ENCODE data around the gene CLIC1. TPM values are rescaled to one million over a fixed set of nuclear protein-coding genes. Genes with fewer than 3 reads are reported as not detected.

CLIC1 gene
- total RNA-seq, 2 donors from 2014 or later, result 468 to 581 TPM

- H3K4me1 Mint-ChIP-seq (ENCODE audit: low read depth in 2 of 2), result peaks cover 0 to 8% of the 10 kb centered on the region in 2 donors
- H3K27me3 Mint-ChIP-seq, result no peaks in the 10 kb centered on the region
- H3K36me3 Mint-ChIP-seq, result peaks cover 5% of the 10 kb centered on the region
- no peak overlapping the region for H3K4me3 Mint-ChIP-seq
- DNase-seq (ENCODE audit: low spot score) (peak; percentile 37), ATAC-seq (no peak)
- no peaks in the 10 kb centered on the region for H3K9me3 Mint-ChIP-seq
- H3K27ac Mint-ChIP-seq, result no peak overlapping the region
These were observed 48.3 kb downstream of the CLIC1 start for GRCh38 chr6:31687860-31688693.

- no peak for ATAC-seq
- H3K4me1 Mint-ChIP-seq (ENCODE audit: low read depth in 2 of 2), result peaks cover 0 to 9% of the 10 kb centered on the region in 2 donors
- no peak overlapping the region for H3K4me3 Mint-ChIP-seq
- H3K27me3 Mint-ChIP-seq, result no peaks in the 10 kb centered on the region
- no peaks in the 10 kb centered on the region for H3K9me3 Mint-ChIP-seq
- DNase-seq (ENCODE audit: low spot score), result no peak
- no peak overlapping the region for H3K27ac Mint-ChIP-seq
- peaks cover 5% of the 10 kb centered on the region for H3K36me3 Mint-ChIP-seq
These were observed 49.0 kb downstream of the CLIC1 start for GRCh38 chr6:31687321-31687720.

GRCh38 chr6:31686483-31686882 is 49.8 kb downstream of the CLIC1 start:
- Mint-ChIP-seq H3K27me3 (no peaks in the 10 kb centered on the region), H3K36me3 (peaks cover 5% of the 10 kb centered on the region), H3K4me3 (no peak overlapping the region), H3K27ac (peak overlapping the region in 1 of 2 donors; percentile 33), H3K9me3 (no peaks in the 10 kb centered on the region), H3K4me1 (ENCODE audit: low read depth in 2 of 2) (peaks cover 3 to 11% of the 10 kb centered on the region in 2 donors)
- ATAC-seq (no peak), DNase-seq (ENCODE audit: low spot score) (no peak)

GRCh38 chr6:31683591-31683990 is 52.7 kb downstream of the CLIC1 start:
- no peak for ATAC-seq
- Mint-ChIP-seq H3K9me3 (no peaks in the 10 kb centered on the region), H3K4me1 (ENCODE audit: low read depth in 2 of 2) (peaks cover 19 to 22% of the 10 kb centered on the region in 2 donors), H3K27ac (no peak overlapping the region), H3K4me3 (no peak overlapping the region), H3K27me3 (no peaks in the 10 kb centered on the region), H3K36me3 (peaks cover 5% of the 10 kb centered on the region)
- no peak for DNase-seq (ENCODE audit: low spot score)

GRCh38 chr6:31681135-31681671 is 55.1 kb downstream of the CLIC1 start:
- DNase-seq (ENCODE audit: low spot score), result no peak
- peak; percentile 70 to 75 for ATAC-seq
- no peaks in the 10 kb centered on the region for H3K9me3 Mint-ChIP-seq
- peaks cover 2% of the 10 kb centered on the region for H3K36me3 Mint-ChIP-seq
- H3K27me3 Mint-ChIP-seq, result no peaks in the 10 kb centered on the region
- peak overlapping the region; percentile 44 to 89 for H3K27ac Mint-ChIP-seq
- H3K4me1 Mint-ChIP-seq (ENCODE audit: low read depth in 2 of 2), result peaks cover 26 to 29% of the 10 kb centered on the region in 2 donors
- H3K4me3 Mint-ChIP-seq, result peak overlapping the region; percentile 85

Other genes with a start within 250 kb of the CLIC1 start
- 10 to 100 TPM; 34.9 to 37.4 TPM for gene MICB, start 238.4 kb downstream of the CLIC1 start, total RNA-seq
- not detected for gene MCCD1, start 207.6 kb downstream of the CLIC1 start, total RNA-seq
- gene DDX39B, start 194.5 kb downstream of the CLIC1 start, total RNA-seq, result 100 to 1,000 TPM; 469 to 713 TPM
- gene ATP6V1G2, start 189.9 kb downstream of the CLIC1 start, total RNA-seq, result 1 to 10 TPM; 1.4 to 2.3 TPM
- gene NFKBIL1, start 188.9 kb downstream of the CLIC1 start, total RNA-seq, result 10 to 100 TPM; 16.8 to 17.0 TPM
- gene LTA, start 164.2 kb downstream of the CLIC1 start, total RNA-seq, result 1,000 to 10,000 TPM; 1,187 to 3,727 TPM
- 100 to 1,000 TPM; 320 to 420 TPM for gene TNF, start 161.0 kb downstream of the CLIC1 start, total RNA-seq
- gene LTB, start 154.1 kb downstream of the CLIC1 start, total RNA-seq, result 100 to 1,000 TPM; 110 to 153 TPM
- gene LST1, start 150.3 kb downstream of the CLIC1 start, total RNA-seq, result 10 to 100 TPM; 15.5 to 34.6 TPM
- gene NCR3, start 143.5 kb downstream of the CLIC1 start, total RNA-seq, result 10 to 100 TPM; 65.5 to 91.6 TPM
- gene AIF1, start 121.3 kb downstream of the CLIC1 start, total RNA-seq, result 10 to 100 TPM in 1 of 2 donors, 1 to 10 TPM in 1; 9.3 to 20.0 TPM
- 100 to 1,000 TPM; 224 to 345 TPM for gene PRRC2A, start 115.8 kb downstream of the CLIC1 start, total RNA-seq
- 100 to 1,000 TPM; 284 to 337 TPM for gene BAG6, start 83.9 kb downstream of the CLIC1 start, total RNA-seq
- 1 to 10 TPM in 1 of 2 donors, under 1 TPM in 1; 0.76 to 1.3 TPM for gene APOM, start 80.6 kb downstream of the CLIC1 start, total RNA-seq
- 10 to 100 TPM; 26.9 to 34.0 TPM for gene C6orf47, start 75.8 kb downstream of the CLIC1 start, total RNA-seq
- gene GPANK1, start 71.5 kb downstream of the CLIC1 start, total RNA-seq, result 10 to 100 TPM; 34.5 to 40.9 TPM
- gene CSNK2B, start 70.5 kb downstream of the CLIC1 start, total RNA-seq, result 100 to 1,000 TPM; 205 to 247 TPM
- gene LY6G5B, start 66.6 kb downstream of the CLIC1 start, total RNA-seq, result 10 to 100 TPM; 24.0 to 37.9 TPM
- gene LY6G5C, start 55.5 kb downstream of the CLIC1 start, total RNA-seq, result 1 to 10 TPM; 5.4 to 8.8 TPM
- gene ABHD16A, start 33.2 kb downstream of the CLIC1 start, total RNA-seq, result 10 to 100 TPM; 60.6 to 77.5 TPM
- gene LY6G6F, start 29.7 kb downstream of the CLIC1 start, total RNA-seq, result not detected
- gene LY6G6D, start 21.2 kb downstream of the CLIC1 start, total RNA-seq, result not detected
- gene LY6G6C, start 14.8 kb downstream of the CLIC1 start, total RNA-seq, result not detected
- gene MPIG6B, start 13.2 kb downstream of the CLIC1 start, total RNA-seq, result under 1 TPM in 1 of 2 donors, not detected in 1; 0.21 TPM
- gene DDAH2, start 7.2 kb downstream of the CLIC1 start, total RNA-seq, result 10 to 100 TPM; 18.8 to 24.4 TPM
- 100 to 1,000 TPM in 1 of 2 donors, 10 to 100 TPM in 1; 36.2 to 154 TPM for gene MSH5, start 3.5 kb upstream of the CLIC1 start, total RNA-seq
- 10 to 100 TPM in 1 of 2 donors, 1 to 10 TPM in 1; 9.2 to 25.2 TPM for gene SAPCD1, start 26.1 kb upstream of the CLIC1 start, total RNA-seq
- 1 to 10 TPM; 1.4 to 2.1 TPM for gene VWA7, start 40.8 kb upstream of the CLIC1 start, total RNA-seq
- 100 to 1,000 TPM in 1 of 2 donors, 10 to 100 TPM in 1; 90.7 to 226 TPM for gene VARS1, start 59.2 kb upstream of the CLIC1 start, total RNA-seq
- 100 to 1,000 TPM in 1 of 2 donors, 10 to 100 TPM in 1; 94.6 to 113 TPM for gene LSM2, start 70.4 kb upstream of the CLIC1 start, total RNA-seq
- 1 to 10 TPM; 1.7 to 4.1 TPM for gene HSPA1L, start 78.8 kb upstream of the CLIC1 start, total RNA-seq
- 100 to 1,000 TPM; 160 to 262 TPM for gene HSPA1A, start 79.0 kb upstream of the CLIC1 start, total RNA-seq
- 100 to 1,000 TPM; 107 to 113 TPM for gene HSPA1B, start 91.2 kb upstream of the CLIC1 start, total RNA-seq
- gene NEU1, start 126.3 kb upstream of the CLIC1 start, total RNA-seq, result 10 to 100 TPM; 37.2 to 46.6 TPM
- not detected for gene SLC44A4, start 142.5 kb upstream of the CLIC1 start, total RNA-seq
- 10 to 100 TPM; 34.4 to 69.1 TPM for gene EHMT2, start 161.2 kb upstream of the CLIC1 start, total RNA-seq
- gene ZBTB12, start 165.6 kb upstream of the CLIC1 start, total RNA-seq, result 1 to 10 TPM; 1.4 to 2.9 TPM
- under 1 TPM in 1 of 2 donors, not detected in 1; 0.92 TPM for gene C2, start 191.2 kb upstream of the CLIC1 start, total RNA-seq
- gene CFB, start 209.6 kb upstream of the CLIC1 start, total RNA-seq, result under 1 TPM; 0.33 to 0.40 TPM
- gene NELFE, start 222.4 kb upstream of the CLIC1 start, total RNA-seq, result 10 to 100 TPM; 61.5 to 78.0 TPM
- gene SKIC2, start 222.6 kb upstream of the CLIC1 start, total RNA-seq, result 100 to 1,000 TPM; 103 to 164 TPM
- 10 to 100 TPM; 11.4 to 27.5 TPM for gene DXO, start 235.6 kb upstream of the CLIC1 start, total RNA-seq
- 10 to 100 TPM in 1 of 2 donors, 1 to 10 TPM in 1; 4.4 to 13.3 TPM for gene C4A, start 245.5 kb upstream of the CLIC1 start, total RNA-seq

Data from natural killer cell treated with Interleukin-12 subunit alpha and Interleukin-12 subunit beta and Interleukin-15 and Interleukin-18, amount 100 ng/mL, for 72 hours (primary cell).